GM23338 (cell line): Measurements from ENCODE around the gene CYSTM1. TPM values are rescaled to one million over a fixed set of nuclear protein-coding genes. Genes with fewer than 3 reads are reported as not detected.

ENCODE experiments used
- ATAC-seq: fragments of 200-7000 bp; cut with Tn5 transposase; 3 replicates; pipeline ENCODE4 v1.9.1; 2020
- DNase-seq: peaks from one replicate; pipeline ENCODE4 v3.0.0-alpha.2; 2015; ENCODE audit warnings: low spot score
- H2AFZ ChIP-seq: fragments of 200-600 bp; sonication (generic); 2 replicates; pipeline ENCODE4 v1.8.0; 2016; ENCODE audit warnings: antibody characterized with exemption, mild to moderate bottlenecking, moderate library complexity
- H3F3A ChIP-seq: fragments of 200-600 bp; sonication (generic); replicated peaks from 2 replicates; pipeline ENCODE4 v1.8.0; 2017; ENCODE audit warnings: antibody characterized with exemption, mixed run types, low read depth
- H3K27ac ChIP-seq: fragments of 200-600 bp; sonication (generic); 2 replicates; pipeline ENCODE4 v1.6.1; 2016; ENCODE audit warnings: low read depth
- H3K27me3 ChIP-seq: fragments of 200-600 bp; sonication (generic); 2 replicates; pipeline ENCODE4 v1.8.0; 2016; ENCODE audit warnings: mild to moderate bottlenecking, mixed run types, moderate library complexity; ENCODE audit not compliant: insufficient read depth
- H3K36me3 ChIP-seq: fragments of 200-600 bp; sonication (generic); 2 replicates; pipeline ENCODE4 v1.8.0; 2016; ENCODE audit warnings: mild to moderate bottlenecking; ENCODE audit not compliant: insufficient read depth
- H3K4me1 ChIP-seq: fragments of 200-600 bp; sonication (generic); 2 replicates; pipeline ENCODE4 v1.8.0; 2016; ENCODE audit warnings: mild to moderate bottlenecking, moderate library complexity; ENCODE audit not compliant: insufficient read depth
- H3K4me2 ChIP-seq: fragments of 200-600 bp; sonication (generic); 2 replicates; pipeline ENCODE4 v1.7.1; 2017; ENCODE audit warnings: mixed run types
- H3K4me3 ChIP-seq: fragments of 200-600 bp; sonication (generic); 2 replicates; pipeline ENCODE4 v1.6.1; 2016; ENCODE audit warnings: mixed run types
- H3K79me2 ChIP-seq: fragments of 200-600 bp; sonication (generic); replicated peaks from 2 replicates; pipeline ENCODE4 v1.8.0; 2017; ENCODE audit warnings: mild to moderate bottlenecking; ENCODE audit not compliant: insufficient read depth
- H3K9me2 ChIP-seq: fragments of 200-600 bp; sonication (generic); 2 replicates; pipeline ENCODE4 v1.8.0; 2017; ENCODE audit not compliant: insufficient read depth
- H4K20me1 ChIP-seq: fragments of 200-600 bp; sonication (generic); replicated peaks from 2 replicates; pipeline ENCODE4 v1.8.0; 2017; ENCODE audit warnings: mild to moderate bottlenecking; ENCODE audit not compliant: insufficient read depth
- H3K27ac Mint-ChIP-seq: 2 replicates; pipeline ENCODE4 v1.8.0; 2020; ENCODE audit warnings: inconsistent platforms, mild to moderate bottlenecking, moderate library complexity, mixed read lengths
- H3K27me3 Mint-ChIP-seq: 3 replicates; pipeline ENCODE4 v1.8.0; 2022; ENCODE audit warnings: low read depth, mild to moderate bottlenecking, moderate library complexity, mixed read lengths, inconsistent platforms; ENCODE audit not compliant: insufficient read depth, poor library complexity
- H3K36me3 Mint-ChIP-seq: 3 replicates; pipeline ENCODE4 v1.8.0; 2021; ENCODE audit warnings: low read depth, mild to moderate bottlenecking, inconsistent platforms, moderate library complexity, mixed read lengths
- H3K4me1 Mint-ChIP-seq: 3 replicates; pipeline ENCODE4 v1.8.0; 2020; ENCODE audit warnings: mild to moderate bottlenecking, inconsistent platforms, mixed read lengths
- H3K4me3 Mint-ChIP-seq: 3 replicates; pipeline ENCODE4 v1.8.0; 2021; ENCODE audit warnings: moderate library complexity, mild to moderate bottlenecking, inconsistent platforms, mixed read lengths
- H3K9me3 Mint-ChIP-seq: 3 replicates; pipeline ENCODE4 v1.8.0; 2020; ENCODE audit warnings: moderate library complexity, mild to moderate bottlenecking, inconsistent platforms, mixed read lengths
- EZH2phosphoT487 ChIP-seq: fragments of 200-600 bp; sonication (generic); IDR thresholded peaks from one replicate; pipeline ENCODE4 v1.8.1; 2018; ENCODE audit warnings: antibody characterized with exemption; ENCODE audit not compliant: unreplicated experiment
- polyA plus RNA-seq: library from polyadenylated mRNA; unstranded; fragments of >200 nt; fragmentation: Nextera tagmentation; extraction: Ambion mirVana; gene quantifications from 2 replicates; pipeline ENCODE4 v1.2.1, GENCODE V29; 2016
- total RNA-seq: library from RNA; depleted of rRNA; stranded (reverse); fragments of >200 nt; shearing (Covaris generic); gene quantifications from 2 replicates; pipeline ENCODE4 v1.2.3, GENCODE V29; 2014
- TF ChIP-seq, protein P1 (sequence below): IDR thresholded peaks from one replicate; pipeline ENCODE4 v1.6.1; 2018; ENCODE audit warnings: antibody characterized with exemption; ENCODE audit not compliant: unreplicated experiment
- TF ChIP-seq, protein P2 (sequence below): IDR thresholded peaks from 2 replicates; pipeline ENCODE4 v1.6.1; 2016; ENCODE audit warnings: antibody characterized with exemption
- TF ChIP-seq, protein P3 (sequence below), 2 experiments: fragments of 200-600 bp in 1 of 2; sonication (generic) in 1 of 2; conservative IDR thresholded peaks; 2 replicates each; pipeline versions ENCODE4 v1.5.1 to v1.6.1; 2016 to 2017; ENCODE audit warnings: antibody characterized with exemption in 2 of 2, low read depth in 2 of 2, mild to moderate bottlenecking in 2 of 2, moderate library complexity in 1 of 2

The CYSTM1 gene
- total and polyA plus RNA-seq, 2 experiments from 2014 or later: 14.4 to 46.0 TPM

DNA sequence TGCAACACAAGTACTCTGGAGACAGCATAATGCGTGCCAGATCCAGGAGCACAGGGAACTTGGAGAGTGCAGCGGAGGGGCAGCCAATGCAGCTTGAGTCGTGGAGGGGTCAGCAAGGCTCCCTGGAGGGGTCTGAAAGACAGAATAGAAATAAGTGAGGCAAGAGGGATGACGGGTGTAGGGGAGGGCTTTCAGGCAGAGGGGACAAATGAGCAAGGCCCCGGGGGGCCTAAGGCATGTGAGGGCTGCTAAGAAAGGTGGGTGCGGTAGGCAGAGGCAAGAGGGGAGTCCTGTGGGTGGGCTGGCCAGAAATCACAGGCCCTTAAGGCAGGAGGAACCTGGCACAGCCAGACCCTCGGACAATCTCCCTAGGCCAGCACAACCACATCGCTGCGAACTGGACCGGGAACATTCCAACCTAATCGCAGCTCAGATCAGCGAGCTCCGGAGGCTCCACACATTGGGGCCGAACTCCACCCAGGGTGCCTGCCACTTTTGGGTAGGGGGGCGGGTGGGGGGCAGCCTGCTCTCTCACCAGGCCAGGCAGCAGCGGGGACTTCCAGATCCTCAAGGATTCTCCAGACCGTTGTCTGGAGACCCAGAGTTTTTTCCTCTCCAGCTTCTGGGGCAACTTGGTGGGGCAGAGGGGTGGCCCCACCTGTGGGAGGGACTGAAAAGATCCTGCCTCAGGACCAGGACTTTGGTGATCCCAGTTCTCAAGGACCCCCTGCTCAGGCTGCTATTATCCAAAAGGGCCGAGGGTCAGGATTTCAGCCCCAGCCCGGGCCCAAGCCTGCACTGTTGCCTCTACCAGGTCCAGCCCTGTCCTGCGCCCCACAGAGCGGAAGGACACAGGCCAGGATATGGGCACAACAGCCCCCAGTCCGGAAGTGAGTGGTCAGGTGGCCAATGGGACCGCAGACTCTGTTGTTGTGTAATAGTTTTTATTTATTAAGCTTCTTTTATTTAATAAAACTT, 22.7 kb upstream of the CYSTM1 start:
- no peaks in the 10 kb centered on the region for H3F3A ChIP-seq
- peak overlapping the region; percentile 72 for H3K4me2 ChIP-seq
- Mint-ChIP-seq H3K4me1 (peaks cover 46% of the 10 kb centered on the region), H3K27me3 (peaks cover 21% of the 10 kb centered on the region), H3K36me3 (no peaks in the 10 kb centered on the region), H3K9me3 (no peaks in the 10 kb centered on the region), H3K27ac (no peak overlapping the region), H3K4me3 (no peak overlapping the region; the same call in 2 of the 3 replicates)
- ATAC-seq: peak; percentile 6
- no peaks in the 10 kb centered on the region; the same call in 1 of the 2 replicates for H4K20me1 ChIP-seq
- H3K4me1 ChIP-seq: peaks cover 24% of the 10 kb centered on the region
- no peak overlapping the region; the same call in 1 of the 2 replicates for H2AFZ ChIP-seq
- TF ChIP-seq EZH2phosphoT487: no peak
- TF ChIP-seq, protein P1, sequence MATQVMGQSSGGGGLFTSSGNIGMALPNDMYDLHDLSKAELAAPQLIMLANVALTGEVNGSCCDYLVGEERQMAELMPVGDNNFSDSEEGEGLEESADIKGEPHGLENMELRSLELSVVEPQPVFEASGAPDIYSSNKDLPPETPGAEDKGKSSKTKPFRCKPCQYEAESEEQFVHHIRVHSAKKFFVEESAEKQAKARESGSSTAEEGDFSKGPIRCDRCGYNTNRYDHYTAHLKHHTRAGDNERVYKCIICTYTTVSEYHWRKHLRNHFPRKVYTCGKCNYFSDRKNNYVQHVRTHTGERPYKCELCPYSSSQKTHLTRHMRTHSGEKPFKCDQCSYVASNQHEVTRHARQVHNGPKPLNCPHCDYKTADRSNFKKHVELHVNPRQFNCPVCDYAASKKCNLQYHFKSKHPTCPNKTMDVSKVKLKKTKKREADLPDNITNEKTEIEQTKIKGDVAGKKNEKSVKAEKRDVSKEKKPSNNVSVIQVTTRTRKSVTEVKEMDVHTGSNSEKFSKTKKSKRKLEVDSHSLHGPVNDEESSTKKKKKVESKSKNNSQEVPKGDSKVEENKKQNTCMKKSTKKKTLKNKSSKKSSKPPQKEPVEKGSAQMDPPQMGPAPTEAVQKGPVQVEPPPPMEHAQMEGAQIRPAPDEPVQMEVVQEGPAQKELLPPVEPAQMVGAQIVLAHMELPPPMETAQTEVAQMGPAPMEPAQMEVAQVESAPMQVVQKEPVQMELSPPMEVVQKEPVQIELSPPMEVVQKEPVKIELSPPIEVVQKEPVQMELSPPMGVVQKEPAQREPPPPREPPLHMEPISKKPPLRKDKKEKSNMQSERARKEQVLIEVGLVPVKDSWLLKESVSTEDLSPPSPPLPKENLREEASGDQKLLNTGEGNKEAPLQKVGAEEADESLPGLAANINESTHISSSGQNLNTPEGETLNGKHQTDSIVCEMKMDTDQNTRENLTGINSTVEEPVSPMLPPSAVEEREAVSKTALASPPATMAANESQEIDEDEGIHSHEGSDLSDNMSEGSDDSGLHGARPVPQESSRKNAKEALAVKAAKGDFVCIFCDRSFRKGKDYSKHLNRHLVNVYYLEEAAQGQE: no peak
- H3K27me3 ChIP-seq: peaks cover 49% of the 10 kb centered on the region
- no peak overlapping the region for H3K27ac ChIP-seq
- no peaks in the 10 kb centered on the region for H3K79me2 ChIP-seq
- H3K36me3 ChIP-seq: no peaks in the 10 kb centered on the region
- peak overlapping the region; percentile 38; the same call in 1 of the 2 replicates for H3K4me3 ChIP-seq
- H3K9me2 ChIP-seq: no peaks in the 10 kb centered on the region
- no peak for DNase-seq

DNA sequence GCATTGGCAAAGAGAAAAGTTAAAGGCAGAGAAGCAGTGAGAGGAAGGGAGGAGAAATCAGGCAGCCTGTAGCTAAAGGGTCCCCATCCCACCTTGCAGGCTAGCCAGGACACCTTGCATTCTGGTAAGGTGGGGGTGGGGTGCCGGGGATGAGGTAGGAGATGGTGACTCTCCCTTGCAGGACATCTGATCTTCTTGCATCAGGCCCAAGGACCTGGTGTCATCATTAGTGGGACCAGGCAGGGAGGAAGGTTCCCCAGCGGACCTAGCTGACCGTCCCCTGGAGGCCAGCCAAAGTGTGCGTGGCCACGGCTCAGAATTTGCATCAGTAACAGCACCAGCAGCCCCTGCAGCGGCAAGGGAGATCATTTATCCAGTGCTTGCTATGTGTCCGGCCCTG, 21.7 kb upstream of the CYSTM1 start:
- H3K4me2 ChIP-seq: peak overlapping the region; percentile 72
- peak overlapping the region; percentile 38; the same call in 1 of the 2 replicates for H3K4me3 ChIP-seq
- no peaks in the 10 kb centered on the region for H3K36me3 Mint-ChIP-seq
- H3F3A ChIP-seq: no peaks in the 10 kb centered on the region
- H3K79me2 ChIP-seq: no peaks in the 10 kb centered on the region
- TF ChIP-seq, protein P2, sequence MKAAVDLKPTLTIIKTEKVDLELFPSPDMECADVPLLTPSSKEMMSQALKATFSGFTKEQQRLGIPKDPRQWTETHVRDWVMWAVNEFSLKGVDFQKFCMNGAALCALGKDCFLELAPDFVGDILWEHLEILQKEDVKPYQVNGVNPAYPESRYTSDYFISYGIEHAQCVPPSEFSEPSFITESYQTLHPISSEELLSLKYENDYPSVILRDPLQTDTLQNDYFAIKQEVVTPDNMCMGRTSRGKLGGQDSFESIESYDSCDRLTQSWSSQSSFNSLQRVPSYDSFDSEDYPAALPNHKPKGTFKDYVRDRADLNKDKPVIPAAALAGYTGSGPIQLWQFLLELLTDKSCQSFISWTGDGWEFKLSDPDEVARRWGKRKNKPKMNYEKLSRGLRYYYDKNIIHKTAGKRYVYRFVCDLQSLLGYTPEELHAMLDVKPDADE: no peak
- TF ChIP-seq EZH2phosphoT487: no peak
- TF ChIP-seq, protein P3, sequence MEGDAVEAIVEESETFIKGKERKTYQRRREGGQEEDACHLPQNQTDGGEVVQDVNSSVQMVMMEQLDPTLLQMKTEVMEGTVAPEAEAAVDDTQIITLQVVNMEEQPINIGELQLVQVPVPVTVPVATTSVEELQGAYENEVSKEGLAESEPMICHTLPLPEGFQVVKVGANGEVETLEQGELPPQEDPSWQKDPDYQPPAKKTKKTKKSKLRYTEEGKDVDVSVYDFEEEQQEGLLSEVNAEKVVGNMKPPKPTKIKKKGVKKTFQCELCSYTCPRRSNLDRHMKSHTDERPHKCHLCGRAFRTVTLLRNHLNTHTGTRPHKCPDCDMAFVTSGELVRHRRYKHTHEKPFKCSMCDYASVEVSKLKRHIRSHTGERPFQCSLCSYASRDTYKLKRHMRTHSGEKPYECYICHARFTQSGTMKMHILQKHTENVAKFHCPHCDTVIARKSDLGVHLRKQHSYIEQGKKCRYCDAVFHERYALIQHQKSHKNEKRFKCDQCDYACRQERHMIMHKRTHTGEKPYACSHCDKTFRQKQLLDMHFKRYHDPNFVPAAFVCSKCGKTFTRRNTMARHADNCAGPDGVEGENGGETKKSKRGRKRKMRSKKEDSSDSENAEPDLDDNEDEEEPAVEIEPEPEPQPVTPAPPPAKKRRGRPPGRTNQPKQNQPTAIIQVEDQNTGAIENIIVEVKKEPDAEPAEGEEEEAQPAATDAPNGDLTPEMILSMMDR (conservative IDR thresholded peaks at IDR 0.05; ENCODE audit: low read depth in 2 of 2): no peak
- no peak overlapping the region for H3K27ac Mint-ChIP-seq
- H3K9me2 ChIP-seq: no peaks in the 10 kb centered on the region
- peak overlapping the region; percentile 97 for H2AFZ ChIP-seq
- no peaks in the 10 kb centered on the region for H3K36me3 ChIP-seq
- peaks cover 24% of the 10 kb centered on the region for H3K4me1 ChIP-seq
- ATAC-seq: no peak
- peaks cover 39% of the 10 kb centered on the region for H3K27me3 ChIP-seq
- H3K4me1 Mint-ChIP-seq: peaks cover 43% of the 10 kb centered on the region
- peaks cover 12% of the 10 kb centered on the region for H3K27me3 Mint-ChIP-seq
- H3K27ac ChIP-seq: no peak overlapping the region
- H3K9me3 Mint-ChIP-seq: no peaks in the 10 kb centered on the region
- peak overlapping the region; percentile 5; the same call in 2 of the 3 replicates for H3K4me3 Mint-ChIP-seq
- DNase-seq: no peak
- no peaks in the 10 kb centered on the region for H4K20me1 ChIP-seq
